GM12878 (cell line): Measurements from ENCODE around the gene ADGRG7. TPM values are rescaled to one million over a fixed set of nuclear protein-coding genes. Genes with fewer than 3 reads are reported as not detected.

Experiments
- ATAC-seq: fragments of 200-7000 bp; cut with Tn5 transposase; 3 replicates; pipeline ENCODE4 v1.9.1; 2020; ENCODE audit warnings: mild to moderate bottlenecking, moderate library complexity
- BruUV-seq: library from RNA; stranded (reverse); fragments of 400-500 nt; replicated peaks from 2 replicates; lab custom pipeline; 2021; lab: Mats Ljungman, UMichigan
- CTCF ChIA-PET: fragments of 300-600 bp; sonication (Branson Sonifier 250); formaldehyde crosslinking; extraction: SDS; loops from one replicate; lab custom pipeline; 2021; ENCODE audit warnings: inconsistent platforms; lab: Yijun Ruan, JAX
- POLR2A ChIA-PET: fragments of 350-600 bp; formaldehyde crosslinking; extraction: SDS; loops from one replicate; lab custom pipeline; 2021; ENCODE audit warnings: inconsistent platforms; lab: Charles Lee
- RAD21 ChIA-PET: fragments of 300-600 bp; sonication (Branson Sonifier 250); formaldehyde crosslinking; loops from one replicate; lab custom pipeline; 2023; ENCODE audit warnings: antibody characterized with exemption; ENCODE audit not compliant: unreplicated experiment; lab: Charles Lee
- SMC1A ChIA-PET: fragments of 300-600 bp; sonication (Branson Sonifier 250); formaldehyde crosslinking; loops from one replicate; lab custom pipeline; 2023; ENCODE audit not compliant: unreplicated experiment, uncharacterized antibody; lab: Charles Lee
- DNase-seq: peaks from one replicate; pipeline ENCODE4 v3.0.0-alpha.2; 2011; ENCODE audit warnings: low read depth, low spot score
- FAIRE-seq: peaks from 3 replicates; lab custom pipeline; 2011; peaks lifted over from hg19 to GRCh38; lab: Jason Lieb, UNC
- H2AFZ ChIP-seq: 2 replicates; pipeline ENCODE4 v1.6.0; 2011; ENCODE audit warnings: low read depth, low read length, control low read depth; ENCODE audit not compliant: control insufficient read depth
- H3K27ac ChIP-seq: 2 replicates; pipeline ENCODE4 v1.5.1; 2011; ENCODE audit warnings: control low read depth; ENCODE audit not compliant: control insufficient read depth, insufficient read depth
- H3K27me3 ChIP-seq, 2 experiments: replicated peaks in 1 of 2; 2 replicates each; pipeline versions ENCODE4 v1.6.0 to v1.6.1; 2011; ENCODE audit warnings: low read length in 1 of 2; ENCODE audit not compliant: control insufficient read depth in 2 of 2, insufficient read depth in 2 of 2
- H3K36me3 ChIP-seq, 2 experiments: 2 replicates each; pipeline ENCODE4 v1.5.1; 2011; ENCODE audit warnings: low read length in 1 of 2; ENCODE audit not compliant: control insufficient read depth in 2 of 2, insufficient read depth in 2 of 2
- H3K4me1 ChIP-seq: 2 replicates; pipeline ENCODE4 v1.6.1; 2011; ENCODE audit warnings: mild to moderate bottlenecking, low read length, moderate library complexity, mixed read lengths; ENCODE audit not compliant: control insufficient read depth, insufficient read depth
- H3K4me2 ChIP-seq: 2 replicates; pipeline ENCODE4 v1.6.0; 2011; ENCODE audit warnings: control low read depth; ENCODE audit not compliant: control insufficient read depth, insufficient read depth
- H3K4me3 ChIP-seq: fragments of 200-600 bp; sonication (generic); 2 replicates; pipeline ENCODE4 v1.5.1; 2016
- H3K79me2 ChIP-seq: 2 replicates; pipeline ENCODE4 v1.6.0; 2011; ENCODE audit warnings: low read length; ENCODE audit not compliant: control insufficient read depth, insufficient read depth
- H3K9ac ChIP-seq: 2 replicates; pipeline ENCODE4 v1.8.0; 2011; ENCODE audit warnings: low read length, control low read depth, mixed read lengths; ENCODE audit not compliant: control insufficient read depth, insufficient read depth
- H3K9me3 ChIP-seq: replicated peaks from 3 replicates; pipeline ENCODE4 v1.5.1; 2011; ENCODE audit warnings: mild to moderate bottlenecking, low read length; ENCODE audit not compliant: control insufficient read depth, insufficient read depth
- H4K20me1 ChIP-seq: 2 replicates; pipeline ENCODE4 v1.6.0; 2011; ENCODE audit not compliant: control insufficient read depth, insufficient read depth
- E4F1 ChIP-seq: fragments of 450-650 bp; IDR thresholded peaks from 2 replicates; pipeline ENCODE4 v1.6.1; 2018; ENCODE audit warnings: borderline replicate concordance, mild to moderate bottlenecking; ENCODE audit not compliant: partially characterized antibody
- EED ChIP-seq: sonication (generic); IDR thresholded peaks from 2 replicates; pipeline ENCODE4 v1.6.1; 2016; ENCODE audit warnings: antibody characterized with exemption, low read depth
- EGR1 ChIP-seq, 2 experiments: IDR thresholded peaks; 1 replicate in 1 of 2; 2 replicates in 1 of 2; pipeline ENCODE4 v1.6.1; 2011 to 2012; ENCODE audit warnings: low read depth in 2 of 2, low read length in 2 of 2, borderline replicate concordance in 1 of 2, mild to moderate bottlenecking in 1 of 2, moderate library complexity in 1 of 2
- POU2F2 ChIP-seq: IDR thresholded peaks from 3 replicates; pipeline ENCODE4 v1.6.1; 2011; ENCODE audit warnings: low read depth, mild to moderate bottlenecking, low read length, borderline replicate concordance
- TAF1 ChIP-seq: IDR thresholded peaks from 2 replicates; pipeline ENCODE4 v1.6.1; 2011; ENCODE audit warnings: mild to moderate bottlenecking, low read depth, low read length, borderline replicate concordance
- ZNF592 ChIP-seq: fragments of 450-650 bp; IDR thresholded peaks from 2 replicates; pipeline ENCODE4 v1.6.1; 2017; ENCODE audit warnings: mild to moderate bottlenecking, moderate library complexity
- WGBS: methylation state at CpG from one replicate; pipeline ENCODE4 v1.1.6; 2016; ENCODE audit warnings: low lambda C conversion rate; ENCODE audit not compliant: insufficient replicate concordance, insufficient coverage; ENCODE audit errors: missing lambda C conversion rate; 5-methylcytosine and 5-hydroxymethylcytosine counted together
- in situ Hi-C: fragments of 300-500 bp; cut with MboI; formaldehyde crosslinking; loops from 9 replicates; pipeline ENCODE4 v1.14.3; 2018; ENCODE audit warnings: mixed read lengths
- intact Hi-C: fragments of 100-400 bp; cut with micrococcal nuclease; formaldehyde crosslinking; loops from one replicate; pipeline ENCODE4 v1.14.2; 2022; ENCODE audit not compliant: unreplicated experiment
- polyA plus RNA-seq, 11 experiments: library from polyadenylated mRNA; depleted of rRNA in 4 of 11; unstranded in 6 of 11; stranded (reverse) in 5 of 11; fragments of >200 nt; fragmentation: Nextera tagmentation in 4 of 11; fragmentation: Illumina TruSeq in 1 of 11; extraction: Ambion mirVana in 4 of 11; extraction: Trizol in 1 of 11; gene quantifications; 1 replicate in 1 of 11; 2 replicates in 10 of 11; pipeline versions ENCODE4 v1.2.1 to v1.2.3, GENCODE V29; 2011 to 2016; ENCODE audit warnings: inconsistent platforms in 2 of 11, missing spikeins in 2 of 11, low read depth in 1 of 11
- total RNA-seq, 4 experiments: library from RNA; depleted of rRNA in 3 of 4; stranded (reverse); fragments of >200 nt in 3 of 4; fragmentation: Illumina TruSeq in 1 of 4; extraction: Trizol in 1 of 4; gene quantifications; 2 replicates each; pipeline versions ENCODE4 v1.2.1 to v1.2.3, GENCODE V29; 2013 to 2021

Gene ADGRG7
- total and polyA plus RNA-seq, 10 of the 15 experiments (the other 5 are each of a cell fraction or from before 2014, with no cell fraction given), result 0.02 to 0.21 (median 0.14) TPM; not detected in 7

GRCh38 chr3:100682854-100683760 lies 73.7 kb downstream of the ADGRG7 start:
- ATAC-seq, result peak; percentile 56
- Histone ChIP-seq H4K20me1 (no peaks in the 10 kb centered on the region; the same call in 1 of the 2 replicates), H3K4me2 (peak overlapping the region; percentile 25; the same call in 1 of the 2 replicates), H3K27ac (no peak overlapping the region), H3K4me3 (no peak overlapping the region), H3K9ac (no peak overlapping the region), H3K4me1 (no peaks in the 10 kb centered on the region), H2AFZ (peak overlapping the region; percentile 37), H3K36me3 (no peaks in the 10 kb centered on the region), H3K27me3 (no peaks in the 10 kb centered on the region), H3K79me2 (no peaks in the 10 kb centered on the region), H3K9me3 (no peaks in the 10 kb centered on the region; the same call in 2 of the 3 replicates)
- no TSS peak for BruUV-seq
- TF ChIP-seq TAF1 (no peak), EGR1 (IDR thresholded peaks at IDR 0.05; ENCODE audit: borderline replicate concordance in 1 of 2, low read depth in 2 of 2, low read length in 2 of 2) (no peak)
- SMC1A ChIA-PET, result no interaction called here
- in situ Hi-C loops, result no loop called here
- WGBS, result 55% methylated on average over 18 of the region's 18 CpGs
- DNase-seq, result no peak
- CTCF ChIA-PET, result interaction anchor here (0.9 to 1.2 kb wide), 3 partner anchors 9 to 36 kb away, joined by 4 read pairs; no protein-coding TSS in a partner anchor
- RAD21 ChIA-PET, result interaction anchor here (1.8 kb wide), 1 partner anchor 28 kb away, joined by 4 read pairs; no protein-coding TSS in a partner anchor
- POLR2A ChIA-PET, result interaction anchor here (0.8 kb wide), 1 partner anchor 27 kb away, joined by 3 read pairs; no protein-coding TSS in a partner anchor
- intact Hi-C loops, result no loop called here
- no peak for FAIRE-seq

GRCh38 chr3:100693225-100693624 lies 83.8 kb downstream of the ADGRG7 start:
- DNase-seq (no peak), FAIRE-seq (no peak), ATAC-seq (no peak)
- RAD21 ChIA-PET, result no interaction called here
- CTCF ChIA-PET, result interaction anchor here (1.5 kb wide), 1 partner anchor 17 kb away, joined by 6 read pairs; no protein-coding TSS in a partner anchor
- no peak overlapping the region for H3K27ac ChIP-seq
- H4K20me1 ChIP-seq, result no peaks in the 10 kb centered on the region
- intact Hi-C loops, result no loop called here
- no peak overlapping the region for H2AFZ ChIP-seq
- POLR2A ChIA-PET, result no interaction called here
- no peak overlapping the region for H3K9ac ChIP-seq
- H3K4me3 ChIP-seq, result no peak overlapping the region
- no peaks in the 10 kb centered on the region for H3K9me3 ChIP-seq
- H3K27me3 ChIP-seq, result no peaks in the 10 kb centered on the region
- H3K36me3 ChIP-seq, result no peaks in the 10 kb centered on the region
- H3K79me2 ChIP-seq, result no peaks in the 10 kb centered on the region
- SMC1A ChIA-PET, result interaction anchor here (0.7 to 1.6 kb wide), 5 partner anchors 10 to 25 kb away, joined by 3 to 10 read pairs (median 3); no protein-coding TSS in a partner anchor
- in situ Hi-C loops, result no loop called here
- H3K4me2 ChIP-seq, result no peak overlapping the region
- BruUV-seq, result no TSS peak
- H3K4me1 ChIP-seq, result no peaks in the 10 kb centered on the region
- TF ChIP-seq E4F1 (no peak), ZNF592 (no peak), POU2F2 (no peak), EED (no peak)
